ENCODE measurements around the gene MRPS6.

The MRPS6 gene

GRCh38 chr21:34046917-34047316 is 26.5 kb upstream of the MRPS6 start:
- TF ChIP-seq CTCF (IDR thresholded peaks at IDR 0.05) (no peak), ZFX (IDR thresholded peaks at IDR 0.05; ENCODE audit: borderline replicate concordance) (no peak)
- H3K27ac ChIP-seq: no peak overlapping the region

GRCh38 chr21:34047835-34048234 is 25.5 kb upstream of the MRPS6 start:
- no peak overlapping the region for H3K27ac ChIP-seq
- no peak for TF ChIP-seq CTCF (IDR thresholded peaks at IDR 0.05)
- no peak for TF ChIP-seq ZFX (IDR thresholded peaks at IDR 0.05; ENCODE audit: borderline replicate concordance)

DNA sequence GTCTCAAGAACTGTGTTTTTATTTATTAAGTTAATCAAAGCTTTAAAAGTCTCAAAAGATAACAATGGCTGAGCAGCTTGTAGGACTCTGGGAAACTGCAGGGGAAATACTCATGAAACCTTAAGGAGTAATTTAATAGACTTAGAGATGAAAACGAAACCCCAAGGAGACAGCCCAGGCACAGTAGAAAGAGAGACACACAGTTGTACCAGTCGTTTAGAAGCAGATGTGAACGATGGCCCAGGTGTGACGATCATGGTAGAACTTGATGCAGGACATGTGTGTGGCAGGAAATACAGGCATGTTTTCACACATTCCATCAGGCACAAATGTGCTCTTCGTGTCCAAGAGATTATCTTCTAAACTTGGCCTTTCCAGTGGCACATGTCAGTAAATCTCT is 21.2 kb upstream of the MRPS6 start:
- no peak overlapping the region for H3K27ac ChIP-seq
- TF ChIP-seq CTCF (IDR thresholded peaks at IDR 0.05) (no peak), ZFX (IDR thresholded peaks at IDR 0.05; ENCODE audit: borderline replicate concordance) (no peak)

DNA sequence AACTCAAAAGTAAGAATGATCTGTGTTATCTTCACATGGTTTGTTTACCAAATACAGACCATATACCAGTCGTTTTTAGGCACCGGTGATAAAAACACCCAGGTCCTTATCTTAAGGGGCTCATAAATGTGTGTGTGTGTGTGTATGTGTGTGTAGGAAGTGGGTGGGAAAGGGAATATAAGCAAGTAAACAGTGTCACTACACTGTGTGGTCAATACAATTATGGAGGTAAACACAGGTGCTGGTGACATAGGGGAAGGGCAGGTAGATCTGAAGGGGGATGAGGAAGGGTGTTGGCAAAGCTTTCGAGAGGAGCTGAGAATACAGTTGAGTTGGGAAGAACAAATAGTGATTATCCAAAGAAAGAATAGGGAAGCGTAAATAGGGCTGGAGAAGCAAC is 19.1 kb upstream of the MRPS6 start:
- TF ChIP-seq CTCF (IDR thresholded peaks at IDR 0.05) (no peak), ZFX (IDR thresholded peaks at IDR 0.05; ENCODE audit: borderline replicate concordance) (no peak)
- H3K27ac ChIP-seq: no peak overlapping the region

- H3K27ac ChIP-seq: no peak overlapping the region
- TF ChIP-seq ZFX (IDR thresholded peaks at IDR 0.05; ENCODE audit: borderline replicate concordance): no peak
- no peak for TF ChIP-seq CTCF (IDR thresholded peaks at IDR 0.05)
Measured at GRCh38 chr21:34055615-34056014, 17.8 kb upstream of the MRPS6 start.

DNA sequence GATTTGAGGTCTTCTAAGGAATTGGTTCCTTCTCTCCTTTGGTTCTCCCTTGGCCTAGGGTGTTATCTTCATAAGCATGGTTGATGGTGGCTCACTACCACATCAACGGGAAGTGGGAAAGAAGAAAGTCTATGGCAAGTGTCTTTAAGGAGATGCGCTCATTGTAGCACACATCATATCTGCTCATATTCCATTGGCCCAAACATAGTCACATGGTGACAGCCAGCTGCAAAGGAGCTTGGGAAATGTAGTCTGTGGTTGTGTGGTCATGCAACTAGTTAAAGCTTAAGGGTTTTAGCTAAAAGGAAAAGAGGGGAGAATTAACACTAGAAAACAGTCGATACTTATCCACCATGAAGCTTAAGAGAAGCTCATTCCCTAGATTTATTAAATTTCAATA is 11.4 kb upstream of the MRPS6 start:
- no peak overlapping the region for H3K27ac ChIP-seq
- TF ChIP-seq ZFX (IDR thresholded peaks at IDR 0.05; ENCODE audit: borderline replicate concordance) (no peak), CTCF (IDR thresholded peaks at IDR 0.05) (no peak)

DNA sequence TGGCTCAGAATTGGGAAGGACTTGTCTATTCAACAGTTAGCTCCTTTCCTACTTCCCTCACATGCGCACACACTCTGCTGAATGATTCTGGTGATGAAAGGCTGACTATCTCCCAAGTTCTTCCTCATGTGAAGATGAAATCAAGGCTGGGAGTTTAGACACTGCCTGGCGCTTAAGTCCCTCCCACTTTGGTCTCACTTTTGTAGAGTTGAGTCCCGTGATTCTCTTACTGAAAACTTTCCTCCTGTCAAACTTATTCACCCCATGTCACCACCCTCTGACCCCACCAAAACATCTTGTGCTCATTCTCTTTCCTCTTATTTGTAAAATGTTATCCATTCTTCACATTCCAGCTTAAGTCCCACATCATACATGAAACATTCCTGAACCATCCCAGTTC is 8.4 kb upstream of the MRPS6 start:
- no peak overlapping the region for H3K27ac ChIP-seq
- TF ChIP-seq CTCF (IDR thresholded peaks at IDR 0.05): no peak
- TF ChIP-seq ZFX (IDR thresholded peaks at IDR 0.05; ENCODE audit: borderline replicate concordance): no peak

Data from 22Rv1 (cell line).